NCI-H146 treated with DMSO at 0.1 percent for 48 hours (cell line): Measurements from ENCODE around the gene AP3M1.
A peak's percentile ranks its signal among the peaks of the same experiment; 100 is the strongest.
"Not testable (repeated sequence)": the region's sequence is repeated elsewhere in the genome, so short reads cannot be mapped to it uniquely, and the experiment has no call there.

Experiments
- DNase-seq: peaks from one replicate; lab custom pipeline; 2025; ENCODE audit not compliant: unreplicated experiment; lab: John Stamatoyannopoulos, UW

AP3M1 gene

GRCh38 chr10:74163319-74164068, 12.9 kb upstream of the AP3M1 start:
- peak; percentile 27 for DNase-seq

- DNase-seq, result no peak
These were observed 9.4 kb upstream of the AP3M1 start for GRCh38 chr10:74160013-74160412.

- no peak for DNase-seq
These were observed 6.3 kb upstream of the AP3M1 start for GRCh38 chr10:74156919-74157289.

- no peak for DNase-seq
These were observed 3.0 kb upstream of the AP3M1 start for GRCh38 chr10:74153676-74154075.

- DNase-seq, result no peak
These were observed 2.5 kb upstream of the AP3M1 start for GRCh38 chr10:74153123-74153522.

GRCh38 chr10:74151879-74152722, 1.5 kb upstream of the AP3M1 start:
- DNase-seq, result no peak

- peak; percentile 96 for DNase-seq
These were observed 606 bp upstream of the AP3M1 start, which contains the start of gene ADK for GRCh38 chr10:74150990-74151878. Gene ADK, plus strand, starts transcription at chr10:74151221. Its CDS starts 58 bp downstream, at chr10:74151279.

GRCh38 chr10:74146980-74147379, 3.6 kb downstream of the AP3M1 start:
- DNase-seq, result not testable (repeated sequence)

GRCh38 chr10:74145133-74145532, 5.5 kb downstream of the AP3M1 start:
- DNase-seq, result no peak

GRCh38 chr10:74140553-74140952, 10.1 kb downstream of the AP3M1 start:
- DNase-seq, result no peak

- no peak for DNase-seq
These were observed 10.6 kb downstream of the AP3M1 start for GRCh38 chr10:74139981-74140380.

GRCh38 chr10:74138596-74138995, 12.0 kb downstream of the AP3M1 start:
- not testable (repeated sequence) for DNase-seq

- DNase-seq, result no peak
These were observed 12.6 kb downstream of the AP3M1 start for GRCh38 chr10:74137992-74138391.

- no peak for DNase-seq
These were observed 15.2 kb downstream of the AP3M1 start for GRCh38 chr10:74135452-74135851.

GRCh38 chr10:74133923-74134820, 16.5 kb downstream of the AP3M1 start:
- DNase-seq, result no peak

- no peak for DNase-seq
These were observed 27.5 kb downstream of the AP3M1 start for GRCh38 chr10:74123081-74123480.

GRCh38 chr10:74122060-74122459, 28.6 kb downstream of the AP3M1 start:
- DNase-seq, result no peak

- no peak for DNase-seq
These were observed 29.3 kb downstream of the AP3M1 start for GRCh38 chr10:74121368-74121767.

- DNase-seq, result no peak
These were observed 29.7 kb downstream of the AP3M1 start for GRCh38 chr10:74120911-74121310.

- DNase-seq, result no peak
These were observed 31.8 kb downstream of the AP3M1 start for GRCh38 chr10:74118804-74119203.
